Heart left ventricle (tissue), 16 donors: ENCODE results near the gene DDIT4. TPM values are rescaled to one million over a fixed set of nuclear protein-coding genes. Genes with fewer than 3 reads are reported as not detected.

Experiments
- ATAC-seq, 4 donors: fragments of 200-7000 bp; cut with Tn5 transposase; one replicate each; pipeline ENCODE4 v1.9.1; 2020 to 2022; ENCODE audit warnings: moderate library complexity in 4 of 4, mild to moderate bottlenecking in 3 of 4, moderate number of reproducible peaks in 1 of 4
- DNase-seq, 5 donors: peaks; one replicate each; pipeline ENCODE4 v3.0.0-alpha.2; 2020
- H3K27ac ChIP-seq, 12 donors: fragments of 200-600 bp; sonication (generic) in 4 of 12; one replicate each; pipeline versions ENCODE4 v1.5.0 to v1.8.0; 2016 to 2022; ENCODE audit warnings: mild to moderate bottlenecking in 2 of 12
- H3K27me3 ChIP-seq, 9 donors: fragments of 200-600 bp; sonication (generic) in 2 of 9; one replicate each; pipeline versions ENCODE4 v1.5.1 to v1.8.0; 2016 to 2022; ENCODE audit warnings: mild to moderate bottlenecking in 3 of 9
- H3K36me3 ChIP-seq, 9 donors: fragments of 200-600 bp; sonication (generic) in 2 of 9; one replicate each; pipeline versions ENCODE4 v1.5.0 to v1.8.0; 2018 to 2022; ENCODE audit warnings: mild to moderate bottlenecking in 2 of 9
- H3K4me1 ChIP-seq, 12 donors: fragments of 200-600 bp; sonication (generic) in 4 of 12; one replicate each; pipeline versions ENCODE4 v1.5.0 to v1.8.0; 2016 to 2022; ENCODE audit warnings: mild to moderate bottlenecking in 3 of 12
- H3K4me3 ChIP-seq, 12 donors: fragments of 200-600 bp; sonication (generic) in 4 of 12; one replicate each; pipeline versions ENCODE4 v1.5.0 to v1.8.0; 2017 to 2022; ENCODE audit warnings: mild to moderate bottlenecking in 9 of 12, moderate library complexity in 4 of 12
- H3K9me3 ChIP-seq, 12 donors: fragments of 200-600 bp; sonication (generic) in 4 of 12; one replicate each; pipeline versions ENCODE4 v1.5.0 to v1.8.0; 2016 to 2022; ENCODE audit warnings: mild to moderate bottlenecking in 1 of 12
- CTCF ChIP-seq, 12 donors: fragments of 200-600 bp; sonication (generic) in 4 of 12; IDR thresholded peaks; one replicate each; pipeline versions ENCODE4 v1.5.0 to v1.8.0; 2018 to 2022; ENCODE audit warnings: antibody characterized with exemption in 12 of 12, mild to moderate bottlenecking in 5 of 12
- POLR2A ChIP-seq, 2 donors: fragments of 450-650 bp; IDR thresholded peaks; one replicate each; pipeline ENCODE4 v1.6.1; 2017; ENCODE audit warnings: antibody characterized with exemption in 2 of 2, mild to moderate bottlenecking in 2 of 2, moderate library complexity in 2 of 2
- WGBS, 4 donors: extraction: QIAGEN DNeasy Blood & Tissue Kit in 2 of 4; methylation state at CpG; one replicate each; pipeline versions ENCODE4 v1.1.5 to v1.1.7; 2013 to 2018; 5-methylcytosine and 5-hydroxymethylcytosine counted together
- intact Hi-C, 10 donors: fragments of 100-400 bp; cut with DNase I; formaldehyde crosslinking; loops; one replicate each; pipeline versions ENCODE4 v1.11.1 to v1.14.2; 2022
- polyA plus RNA-seq, 2 donors: library from polyadenylated mRNA; stranded (reverse); fragments of 200-250 nt; gene quantifications; one replicate each; pipeline ENCODE4 v1.2.3, GENCODE V29; 2013
- total RNA-seq, 9 donors: library from RNA; depleted of rRNA in 2 of 9; stranded (reverse); fragments of >200 nt in 2 of 9; fragmentation: NEBNext Ultra II Directional in 3 of 9; extraction: Animal tissue kit (Norgen Biotek cat#: 25700) in 3 of 9; gene quantifications; one replicate each; pipeline versions ENCODE4 v1.1.0 to v1.2.4, GENCODE V29; 2016 to 2023
- donor health status: ischemic (EF 13 %, LVEDD 7.1; RV severe dilation, severe dysfunction).
- donor health status: healthy with polysubstance abuse.
- donor health status: DM: no; HTN: yes; CAD: no.
- donor health status: DM: no; HTN: no; CAD: no.
- donor health status: ischemic (EF 25% LVEDD 6.9; RV normal size, moderate dysfunction).
- donor health status: ischemic (EF 25% LVEDD 5.7; RV mildly dilated, moderate dysfunction).
- donor health status: healthy.
- donor health status: DM: yes; HTN: yes; CAD: no.
- donor health status: ischemic (EF 35%, LVEDD 5.7; RV mildly dilated, moderate dysfunction).
- donor health status: nonischemic (EF 11% LVEDD 7.7; RV severe dilation, severe dysfunction).
- donor health status: DM: yes; HTN: yes; CAD: no.
- donor health status: PGD.
- donor health status: ischemic (EF 29% LVEDD 5.4; RV normal size, mild dysfunction).
- donor health status: nonischemic (EF 23%, LVEDD 6.1; RV moderate dilation, normal function).

Gene DDIT4
- total and polyA plus RNA-seq, 11 donors = 14.6 to 112 (median 47.6) TPM

- H3K4me1 ChIP-seq = peaks cover 13 to 51% (median 30%) of the 10 kb centered on the region in 12 donors
- TF ChIP-seq POLR2A (IDR thresholded peaks at IDR 0.05) (no peak), CTCF (IDR thresholded peaks at IDR 0.05) (no peak)
- DNase-seq (no peak), ATAC-seq (no peak)
- H3K36me3 ChIP-seq = no peaks in the 10 kb centered on the region
- no peak overlapping the region for H3K27ac ChIP-seq
- WGBS, 4 donors = 62 to 69% (median 66%) methylated on average over 6 of the region's 6 CpGs
- H3K9me3 ChIP-seq = no peaks in the 10 kb centered on the region
- intact Hi-C loops = loop anchor here in 1 of 10 donors (5.0 kb wide), 1 partner anchor 69 kb away; no protein-coding TSS in a partner anchor
- no peak overlapping the region for H3K4me3 ChIP-seq
- no peaks in the 10 kb centered on the region for H3K27me3 ChIP-seq
Observed at GRCh38 chr10:72263613-72264241, 10.0 kb upstream of the DDIT4 start.

GRCh38 chr10:72264536-72264935 is 9.2 kb upstream of the DDIT4 start:
- Histone ChIP-seq H3K27me3 (no peaks in the 10 kb centered on the region), H3K27ac (no peak overlapping the region), H3K4me1 (peaks cover 8 to 43% (median 22%) of the 10 kb centered on the region in 12 donors), H3K36me3 (no peaks in the 10 kb centered on the region), H3K9me3 (no peaks in the 10 kb centered on the region), H3K4me3 (no peak overlapping the region)
- TF ChIP-seq CTCF (IDR thresholded peaks at IDR 0.05) = no peak
- no peak for TF ChIP-seq POLR2A (IDR thresholded peaks at IDR 0.05)
- WGBS, 4 donors = 81 to 96% (median 89%) methylated on average over 1 of the region's 1 CpG
- ATAC-seq = no peak
- DNase-seq = no peak
- intact Hi-C loops = loop anchor here in 1 of 10 donors (5.0 kb wide), 1 partner anchor 68 kb away; no protein-coding TSS in a partner anchor

GRCh38 chr10:72265508-72265907 is 8.2 kb upstream of the DDIT4 start:
- Histone ChIP-seq H3K36me3 (no peaks in the 10 kb centered on the region), H3K4me3 (no peak overlapping the region), H3K27ac (no peak overlapping the region), H3K4me1 (peaks cover under 1 to 34% (median 13%) of the 10 kb centered on the region in 12 donors), H3K9me3 (no peaks in the 10 kb centered on the region), H3K27me3 (no peaks in the 10 kb centered on the region)
- no peak for ATAC-seq
- no peak for DNase-seq
- WGBS, 4 donors = 79 to 88% (median 85%) methylated on average over 6 of the region's 6 CpGs
- TF ChIP-seq POLR2A (IDR thresholded peaks at IDR 0.05) (no peak), CTCF (IDR thresholded peaks at IDR 0.05) (no peak)
- intact Hi-C loops = no loop called here

- TF ChIP-seq POLR2A (IDR thresholded peaks at IDR 0.05) (no peak), CTCF (IDR thresholded peaks at IDR 0.05) (no peak)
- 90 to 96% (median 95%) methylated on average over 11 of the region's 11 CpGs for WGBS, 4 donors
- H3K27me3 ChIP-seq = no peaks in the 10 kb centered on the region
- intact Hi-C loops = no loop called here
- H3K4me1 ChIP-seq = peaks cover 0 to 30% (median 11%) of the 10 kb centered on the region in 12 donors
- H3K36me3 ChIP-seq = no peaks in the 10 kb centered on the region
- no peaks in the 10 kb centered on the region for H3K9me3 ChIP-seq
- H3K27ac ChIP-seq = no peak overlapping the region
- ATAC-seq (no peak), DNase-seq (no peak)
- no peak overlapping the region for H3K4me3 ChIP-seq
Observed at GRCh38 chr10:72265990-72266865, 7.5 kb upstream of the DDIT4 start.
